HG02678 (cell line): Measurements from ENCODE around the gene PPP1R26.
"Not testable (repeated sequence)": the region's sequence is repeated elsewhere in the genome, so short reads cannot be mapped to it uniquely, and the experiment has no call there.

Source experiments
- ATAC-seq: cut with Tn5 transposase; IDR thresholded peaks from one replicate; pipeline ENCODE4 v1.9.1; 2021; ENCODE audit warnings: mild to moderate bottlenecking, moderate library complexity; ENCODE audit not compliant: unreplicated experiment

PPP1R26 gene

DNA sequence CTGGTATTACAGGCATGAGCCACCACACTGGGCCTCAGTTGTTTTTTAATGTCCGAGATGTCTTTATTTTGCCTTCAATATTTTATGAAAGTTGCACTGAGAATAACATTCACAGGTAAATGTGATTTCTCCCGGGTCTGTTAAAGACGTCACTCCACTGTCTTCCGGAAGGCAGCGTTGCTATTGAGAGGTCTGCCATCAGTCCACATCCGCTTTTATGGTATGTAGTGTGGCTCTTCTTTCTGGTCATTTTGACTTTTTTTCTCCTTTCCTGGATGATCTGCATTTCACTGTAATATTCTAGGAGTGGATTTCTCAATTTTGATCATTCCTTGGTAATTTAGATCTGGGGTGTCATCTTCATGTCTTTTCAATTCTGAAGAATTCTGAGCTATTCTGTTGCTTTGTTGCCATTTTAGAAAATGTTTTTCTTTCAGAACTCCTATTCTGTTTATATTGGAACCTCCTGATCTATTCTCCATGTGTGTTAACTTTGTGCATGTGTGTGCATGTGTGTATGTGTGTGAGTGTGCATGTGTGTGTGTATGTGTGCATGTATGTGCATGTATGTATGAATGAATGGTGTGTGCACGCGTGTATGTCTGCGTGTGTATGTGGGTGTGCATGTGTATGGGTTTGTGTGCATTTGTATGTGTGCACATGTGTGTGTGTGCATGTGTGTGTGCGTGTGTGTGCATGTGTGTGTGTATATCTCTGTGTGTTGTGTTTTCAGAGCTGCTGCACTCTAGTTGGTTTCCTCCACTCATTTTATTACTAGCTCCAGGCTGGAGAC lies 39.8 kb downstream of the PPP1R26 start:
- ATAC-seq: no peak

GRCh38 chr9:135520916-135521607 lies 41.5 kb downstream of the PPP1R26 start, which contains the start of gene LCN1:
Gene LCN1 (plus strand): TSS chr9:135521440. CDS start chr9:135521498, 58 bp downstream.
- no peak for ATAC-seq

GRCh38 chr9:135521608-135522095 lies 42.1 kb downstream of the PPP1R26 start:
- no peak for ATAC-seq

GRCh38 chr9:135522137-135522877 lies 42.7 kb downstream of the PPP1R26 start:
- no peak for ATAC-seq

DNA sequence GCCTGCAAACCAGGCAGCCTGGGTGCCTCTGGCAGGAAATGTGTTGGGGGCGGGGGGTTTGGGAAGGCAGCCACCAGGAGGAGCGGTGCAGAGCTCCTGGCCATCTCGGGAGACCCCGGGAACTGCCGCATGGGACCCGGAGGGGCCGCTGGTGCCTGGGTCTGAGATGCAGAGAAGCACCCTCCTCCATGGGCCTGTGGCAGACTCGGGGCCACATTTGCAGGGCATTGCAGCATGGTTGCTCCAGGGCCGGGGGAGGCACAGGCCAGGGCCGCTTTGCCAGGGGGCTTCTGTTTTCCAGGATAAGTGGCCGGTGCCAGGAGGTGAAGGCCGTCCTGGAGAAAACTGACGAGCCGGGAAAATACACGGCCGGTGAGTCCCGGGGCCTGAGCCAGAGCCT lies 43.3 kb downstream of the PPP1R26 start:
- ATAC-seq: no peak

DNA sequence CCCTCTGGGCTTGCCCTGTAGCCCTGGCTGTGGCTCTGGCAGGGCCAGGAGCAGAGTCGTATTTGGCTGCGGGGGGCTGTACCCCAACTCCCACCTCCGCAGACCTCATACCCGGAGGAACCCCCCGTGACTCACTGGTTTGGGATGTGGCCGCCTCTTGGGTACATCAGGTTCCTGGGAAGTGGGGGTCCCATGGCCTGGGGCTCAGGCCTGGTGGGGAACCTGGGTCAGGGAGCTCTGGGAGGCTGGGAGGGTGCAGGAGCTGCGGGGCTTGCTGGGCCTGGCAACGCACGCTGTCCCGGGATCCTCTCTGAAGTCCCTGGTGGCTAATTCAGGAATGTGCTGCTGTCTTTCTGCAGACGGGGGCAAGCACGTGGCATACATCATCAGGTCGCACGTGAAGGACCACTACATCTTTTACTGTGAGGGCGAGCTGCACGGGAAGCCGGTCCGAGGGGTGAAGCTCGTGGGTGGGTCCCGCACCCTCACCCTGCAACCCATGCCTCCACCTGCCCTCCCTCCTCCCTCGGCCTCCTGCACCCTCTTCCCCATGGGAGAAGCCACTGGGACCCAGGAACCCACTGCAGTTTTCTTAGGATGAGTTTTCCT lies 44.0 kb downstream of the PPP1R26 start:
- no peak for ATAC-seq

GRCh38 chr9:135524130-135524861 lies 44.7 kb downstream of the PPP1R26 start:
- ATAC-seq: no peak

GRCh38 chr9:135525241-135526088 lies 45.9 kb downstream of the PPP1R26 start:
- ATAC-seq: no peak

GRCh38 chr9:135526089-135526729 lies 46.6 kb downstream of the PPP1R26 start:
- no peak for ATAC-seq

GRCh38 chr9:135526730-135527571 lies 47.4 kb downstream of the PPP1R26 start:
- ATAC-seq: no peak

GRCh38 chr9:135528842-135529435 lies 49.4 kb downstream of the PPP1R26 start:
- not testable (repeated sequence) for ATAC-seq

DNA sequence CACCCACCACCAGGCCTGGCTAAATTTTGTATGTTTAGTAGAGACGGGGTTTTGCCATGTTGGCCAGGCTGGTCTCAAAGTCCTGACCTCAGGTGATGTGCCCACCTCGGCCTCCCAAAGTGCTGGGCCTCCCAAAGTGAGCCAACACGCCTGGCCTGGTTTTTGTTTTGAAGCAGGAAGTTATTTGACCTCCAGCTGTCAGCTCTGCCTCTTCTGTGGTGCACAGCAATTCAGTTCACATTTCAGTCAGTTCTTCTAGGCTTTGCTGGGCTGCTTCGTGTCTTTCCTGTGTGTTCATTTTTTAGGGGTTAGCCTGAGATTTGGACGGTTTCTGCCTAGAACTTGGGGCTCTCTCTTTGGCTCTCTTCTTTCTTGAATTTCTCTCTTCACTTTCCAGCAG lies 50.6 kb downstream of the PPP1R26 start:
- ATAC-seq: no peak

GRCh38 chr9:135531096-135531495 lies 51.5 kb downstream of the PPP1R26 start:
- ATAC-seq: no peak

- no peak for ATAC-seq
Observed at GRCh38 chr9:135533113-135533512, 53.5 kb downstream of the PPP1R26 start.

DNA sequence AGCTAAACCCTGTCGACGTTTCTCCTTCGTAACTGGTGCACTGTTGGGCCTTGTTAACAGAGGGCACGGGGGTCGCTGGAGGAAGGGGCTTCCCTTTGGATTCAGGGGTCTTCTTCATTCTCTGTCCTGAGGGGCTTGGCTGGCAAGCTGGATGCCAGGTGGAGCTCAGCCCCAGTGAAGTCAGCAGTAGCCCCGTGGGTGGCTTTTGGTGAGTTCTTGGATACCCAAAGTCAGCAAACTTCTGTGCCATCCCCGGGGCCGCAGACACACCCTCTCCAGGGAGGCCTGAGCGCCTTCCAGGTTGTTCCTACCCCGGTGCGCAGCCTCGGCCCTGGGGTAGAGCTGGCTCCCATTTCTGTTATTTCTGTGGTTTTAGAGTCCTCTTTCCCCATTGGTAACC lies 54.1 kb downstream of the PPP1R26 start:
- ATAC-seq: no peak

GRCh38 chr9:135534192-135534711 lies 54.7 kb downstream of the PPP1R26 start:
- ATAC-seq: not testable (repeated sequence)

DNA sequence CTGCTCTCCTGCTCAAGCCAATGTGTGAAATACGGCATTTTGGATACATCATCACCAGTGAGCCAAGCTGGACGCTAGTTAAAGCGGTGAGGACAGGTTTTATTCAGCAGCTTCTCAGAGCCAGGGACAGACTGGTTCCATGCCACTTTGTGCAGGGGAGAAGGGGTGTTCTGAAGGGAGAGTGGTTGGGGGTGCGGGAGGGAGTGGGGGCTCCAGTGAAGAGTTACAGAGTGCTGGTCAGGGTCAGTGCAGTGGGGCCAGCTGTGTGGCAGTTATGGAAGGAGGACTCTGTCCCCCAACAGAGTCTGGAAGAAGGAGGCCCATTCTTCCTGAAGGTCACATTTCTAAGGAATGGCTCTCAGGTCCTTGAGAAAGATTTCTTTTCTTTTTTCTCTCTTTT lies 55.2 kb downstream of the PPP1R26 start:
- ATAC-seq: not testable (repeated sequence)
